ENCODE results near the gene RPL37A. TPM values are rescaled to one million over a fixed set of nuclear protein-coding genes. Genes with fewer than 3 reads are reported as not detected.
"Not testable (repeated sequence)": the region's sequence is repeated elsewhere in the genome, so short reads cannot be mapped to it uniquely, and the experiment has no call there.

RPL37A gene
- total and polyA plus RNA-seq, 10 donors, result 688 to 9,110 (median 2,096) TPM

- peaks cover 0 to 44% (median 23%) of the 10 kb centered on the region in 6 donors for H3K36me3 ChIP-seq
- no peaks in the 10 kb centered on the region for H3K9me3 ChIP-seq
- no peak for DNase-seq
- H3K27me3 ChIP-seq (replicated peaks in 1 of 7), result no peaks in the 10 kb centered on the region
- TF ChIP-seq POLR2AphosphoS5 (IDR thresholded peaks at IDR 0.05) (peak in 1 of 3 donors; percentile 2), CTCF (IDR thresholded peaks at IDR 0.05 in 8 of 11, conservative IDR thresholded peaks at IDR 0.05 in 3 of 11) (no peak), POLR2A (IDR thresholded peaks at IDR 0.05) (no peak)
- WGBS, 5 donors, result 88 to 100% (median 95%) methylated on average over 1 of the region's 1 CpG
- no peak overlapping the region for H3K4me3 ChIP-seq
- peaks cover 0 to 7% (median 2%) of the 10 kb centered on the region in 6 donors for H3K4me1 ChIP-seq
- intact Hi-C loops (cut with DNase I; ENCODE audit: low total_unique reads), result no loop called here
- peak overlapping the region in 1 of 8 donors; percentile 12 for H3K27ac ChIP-seq
Observed at GRCh38 chr2:216508229-216508628, 9.6 kb downstream of the RPL37A start.

DNA sequence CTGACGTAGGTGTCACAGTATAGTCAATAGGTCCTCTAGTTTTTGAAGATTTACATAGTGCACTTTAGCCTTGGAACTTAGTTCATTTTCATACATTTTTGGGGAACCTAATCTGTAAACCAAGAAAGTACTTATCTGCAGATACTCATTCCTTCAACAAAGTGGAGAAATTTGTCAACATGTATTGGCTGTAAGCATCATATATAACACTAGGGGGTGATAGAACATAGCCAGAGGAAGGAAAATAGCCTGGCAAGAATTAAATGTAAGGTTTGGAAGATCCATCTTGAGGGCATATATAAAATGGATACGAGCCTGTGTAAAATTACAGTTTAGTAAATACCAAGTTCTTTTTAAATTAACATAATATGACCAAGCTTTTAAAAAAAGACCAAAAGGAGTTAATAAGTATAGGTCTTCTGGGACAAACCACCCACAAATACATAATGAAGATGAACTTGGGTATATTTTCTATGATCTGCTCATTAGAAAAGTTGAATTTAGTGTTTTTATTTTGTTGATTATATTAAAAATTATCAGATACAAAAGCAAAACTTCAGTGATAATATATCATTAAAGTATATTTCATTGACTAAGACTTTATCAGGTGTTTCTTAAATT lies 18.2 kb downstream of the RPL37A start:
- no peak for TF ChIP-seq POLR2A (IDR thresholded peaks at IDR 0.05)
- TF ChIP-seq POLR2AphosphoS5 (IDR thresholded peaks at IDR 0.05), result no peak
- TF ChIP-seq CTCF (IDR thresholded peaks at IDR 0.05 in 8 of 11, conservative IDR thresholded peaks at IDR 0.05 in 3 of 11), result peak; percentile 25 to 75 (median 58)
- Histone ChIP-seq H3K4me3 (no peak overlapping the region), H3K27me3 (replicated peaks in 1 of 7) (no peaks in the 10 kb centered on the region), H3K36me3 (no peaks in the 10 kb centered on the region), H3K27ac (no peak overlapping the region), H3K9me3 (no peaks in the 10 kb centered on the region), H3K4me1 (peaks cover 0 to 11% (median 7%) of the 10 kb centered on the region in 6 donors)
- WGBS, 5 donors, result 47 to 55% (median 50%) methylated on average over 2 of the region's 2 CpGs
- DNase-seq, result no peak
- intact Hi-C loops (cut with DNase I; ENCODE audit: low total_unique reads), result loop anchor here (5.0 kb wide), 1 partner anchor 150 kb away; no protein-coding TSS in a partner anchor

- Histone ChIP-seq H3K4me1 (peaks cover 0 to 11% (median 7%) of the 10 kb centered on the region in 6 donors), H3K27me3 (replicated peaks in 1 of 7) (no peaks in the 10 kb centered on the region), H3K4me3 (no peak overlapping the region), H3K36me3 (no peaks in the 10 kb centered on the region), H3K9me3 (no peaks in the 10 kb centered on the region), H3K27ac (no peak overlapping the region)
- TF ChIP-seq POLR2AphosphoS5 (IDR thresholded peaks at IDR 0.05), result no peak
- no peak for TF ChIP-seq POLR2A (IDR thresholded peaks at IDR 0.05)
- no peak for TF ChIP-seq CTCF (IDR thresholded peaks at IDR 0.05 in 8 of 11, conservative IDR thresholded peaks at IDR 0.05 in 3 of 11)
- WGBS, 5 donors, result 89 to 96% (median 93%) methylated on average over 4 of the region's 4 CpGs
- DNase-seq, result no peak
- intact Hi-C loops (cut with DNase I; ENCODE audit: low total_unique reads), result loop anchor here (5.0 kb wide), 1 partner anchor 150 kb away; no protein-coding TSS in a partner anchor
Observed at GRCh38 chr2:216517447-216518225, 19.0 kb downstream of the RPL37A start.

- 78 to 90% (median 84%) methylated on average over 8 to 9 of the region's 9 CpGs for WGBS, 5 donors
- H3K27me3 ChIP-seq (replicated peaks in 1 of 7); H3K27ac ChIP-seq; H3K9me3 ChIP-seq; H3K36me3 ChIP-seq; H3K4me3 ChIP-seq; DNase-seq: not testable (repeated sequence)
- H3K4me1 ChIP-seq, result peaks cover 0 to 11% (median 7%) of the 10 kb centered on the region in 6 donors
- intact Hi-C loops (cut with DNase I; ENCODE audit: low total_unique reads), result loop anchor here (5.0 kb wide), 1 partner anchor 149 kb away; no protein-coding TSS in a partner anchor
Observed at GRCh38 chr2:216518566-216519119, 20.0 kb downstream of the RPL37A start.

Data from spleen (tissue), 11 donors.